Activated CD8-positive, alpha-beta memory T cell treated with anti-CD3 and anti-CD28 coated beads, Interleukin-2, amount 10 ng/mL, durations not matched to agents 7 days and 5 days (primary cell): ENCODE data around the gene PICALM. TPM values are rescaled to one million over a fixed set of nuclear protein-coding genes. Genes with fewer than 3 reads are reported as not detected.

ENCODE experiments used
- ATAC-seq: fragments of 150-1000 bp; cut with Tn5 transposase; one replicate; pipeline ENCODE4 v1.10.0; 2021; ENCODE audit warnings: moderate library complexity
- CTCF ChIA-PET: fragments of 350-600 bp; sonication (Branson Sonifier 250); formaldehyde crosslinking; loops from one replicate; lab custom pipeline; 2021; ENCODE audit warnings: antibody characterized with exemption; lab: Charles Lee
- DNase-seq: peaks from one replicate; pipeline ENCODE4 v3.0.0-alpha.2; 2020
- H3K27ac Mint-ChIP-seq: one replicate; pipeline ENCODE4 v1.8.0; 2021; ENCODE audit warnings: mild to moderate bottlenecking, mixed read lengths
- H3K27me3 Mint-ChIP-seq: one replicate; pipeline ENCODE4 v1.8.0; 2021; ENCODE audit warnings: mixed read lengths
- H3K36me3 Mint-ChIP-seq: one replicate; pipeline ENCODE4 v1.8.0; 2021; ENCODE audit warnings: mild to moderate bottlenecking, mixed read lengths
- H3K4me1 Mint-ChIP-seq: one replicate; pipeline ENCODE4 v1.8.0; 2021; ENCODE audit warnings: mixed read lengths
- H3K4me3 Mint-ChIP-seq: one replicate; pipeline ENCODE4 v1.8.0; 2021; ENCODE audit warnings: mild to moderate bottlenecking, moderate library complexity, mixed read lengths
- H3K9me3 Mint-ChIP-seq: one replicate; pipeline ENCODE4 v1.8.0; 2022; ENCODE audit warnings: low read depth, mixed read lengths
- total RNA-seq, 2 experiments: library from RNA; stranded (reverse); gene quantifications; one replicate each; pipeline ENCODE4 v1.2.3, GENCODE V29; 2021

The PICALM gene
- total RNA-seq, 2 experiments from 2014 or later = 123 to 166 TPM

GRCh38 chr11:86035164-86035563 is 33.7 kb downstream of the PICALM start:
- DNase-seq (no peak), ATAC-seq (peak; percentile 16)
- H3K9me3 Mint-ChIP-seq = no peaks in the 10 kb centered on the region
- CTCF ChIA-PET = no interaction called here
- H3K4me3 Mint-ChIP-seq = no peak overlapping the region
- H3K4me1 Mint-ChIP-seq = peaks cover 37% of the 10 kb centered on the region
- H3K36me3 Mint-ChIP-seq = peaks cover 32% of the 10 kb centered on the region
- H3K27me3 Mint-ChIP-seq = no peaks in the 10 kb centered on the region
- H3K27ac Mint-ChIP-seq = no peak overlapping the region

GRCh38 chr11:86034710-86035109 is 34.2 kb downstream of the PICALM start:
- H3K9me3 Mint-ChIP-seq = no peaks in the 10 kb centered on the region
- CTCF ChIA-PET = no interaction called here
- ATAC-seq = no peak
- H3K27ac Mint-ChIP-seq = no peak overlapping the region
- H3K27me3 Mint-ChIP-seq = no peaks in the 10 kb centered on the region
- no peak for DNase-seq
- peaks cover 32% of the 10 kb centered on the region for H3K36me3 Mint-ChIP-seq
- H3K4me1 Mint-ChIP-seq = peaks cover 35% of the 10 kb centered on the region
- no peak overlapping the region for H3K4me3 Mint-ChIP-seq

- peaks cover 28% of the 10 kb centered on the region for H3K4me1 Mint-ChIP-seq
- CTCF ChIA-PET = interaction anchor here (0.8 kb wide), 1 partner anchor 172 kb away, joined by 3 read pairs; no protein-coding TSS in a partner anchor
- peak; percentile 78 for ATAC-seq
- H3K27ac Mint-ChIP-seq = peak overlapping the region; percentile 68
- no peak for DNase-seq
- peaks cover 62% of the 10 kb centered on the region for H3K36me3 Mint-ChIP-seq
- H3K27me3 Mint-ChIP-seq = no peaks in the 10 kb centered on the region
- H3K4me3 Mint-ChIP-seq = peak overlapping the region; percentile 33
- H3K9me3 Mint-ChIP-seq = no peaks in the 10 kb centered on the region
These were observed 47.5 kb downstream of the PICALM start for GRCh38 chr11:86021377-86021776.

- Mint-ChIP-seq H3K36me3 (peaks cover 62% of the 10 kb centered on the region), H3K27ac (no peak overlapping the region), H3K27me3 (no peaks in the 10 kb centered on the region), H3K4me3 (no peak overlapping the region), H3K9me3 (no peaks in the 10 kb centered on the region), H3K4me1 (peaks cover 30% of the 10 kb centered on the region)
- DNase-seq (no peak), ATAC-seq (no peak)
- CTCF ChIA-PET = no interaction called here
These were observed 50.6 kb downstream of the PICALM start for GRCh38 chr11:86018249-86018648.

- Mint-ChIP-seq H3K36me3 (peaks cover 56% of the 10 kb centered on the region), H3K4me3 (no peak overlapping the region), H3K4me1 (peaks cover 20% of the 10 kb centered on the region), H3K9me3 (no peaks in the 10 kb centered on the region), H3K27me3 (no peaks in the 10 kb centered on the region), H3K27ac (no peak overlapping the region)
- CTCF ChIA-PET = interaction anchor here (0.7 to 1.4 kb wide), 3 partner anchors 11 to 180 kb away, joined by 3 to 5 read pairs (median 3); partner anchors contain the start of gene CCDC83
- DNase-seq = no peak
- no peak for ATAC-seq
These were observed 52.4 kb downstream of the PICALM start for GRCh38 chr11:86016451-86016850.

- no peak overlapping the region for H3K4me3 Mint-ChIP-seq
- no peaks in the 10 kb centered on the region for H3K9me3 Mint-ChIP-seq
- peaks cover 13% of the 10 kb centered on the region for H3K4me1 Mint-ChIP-seq
- no peak for ATAC-seq
- H3K36me3 Mint-ChIP-seq = peaks cover 52% of the 10 kb centered on the region
- CTCF ChIA-PET = interaction anchor here (0.8 to 1.4 kb wide), 2 partner anchors 12 to 161 kb away, joined by 3 to 5 read pairs; partner anchors contain the start of gene CCDC83
- H3K27ac Mint-ChIP-seq = no peak overlapping the region
- no peak for DNase-seq
- H3K27me3 Mint-ChIP-seq = no peaks in the 10 kb centered on the region
These were observed 53.2 kb downstream of the PICALM start for GRCh38 chr11:86015699-86016098.

- Mint-ChIP-seq H3K27me3 (no peaks in the 10 kb centered on the region), H3K4me3 (no peak overlapping the region), H3K36me3 (peaks cover 54% of the 10 kb centered on the region), H3K4me1 (peaks cover 13% of the 10 kb centered on the region), H3K9me3 (no peaks in the 10 kb centered on the region), H3K27ac (no peak overlapping the region)
- ATAC-seq (no peak), DNase-seq (no peak)
- CTCF ChIA-PET = interaction anchor here (0.6 kb wide), 1 partner anchor 39 kb away, joined by 4 read pairs; no protein-coding TSS in a partner anchor
These were observed 54.7 kb downstream of the PICALM start for GRCh38 chr11:86014221-86014620.

GRCh38 chr11:86013713-86014112 is 55.2 kb downstream of the PICALM start:
- DNase-seq (no peak), ATAC-seq (no peak)
- Mint-ChIP-seq H3K27ac (no peak overlapping the region), H3K9me3 (no peaks in the 10 kb centered on the region), H3K4me3 (no peak overlapping the region), H3K36me3 (peaks cover 54% of the 10 kb centered on the region), H3K27me3 (no peaks in the 10 kb centered on the region), H3K4me1 (peaks cover 13% of the 10 kb centered on the region)
- CTCF ChIA-PET = interaction anchor here (0.6 kb wide), 1 partner anchor 39 kb away, joined by 4 read pairs; no protein-coding TSS in a partner anchor

- no peak overlapping the region for H3K27ac Mint-ChIP-seq
- H3K4me3 Mint-ChIP-seq = no peak overlapping the region
- no peaks in the 10 kb centered on the region for H3K27me3 Mint-ChIP-seq
- peaks cover 20% of the 10 kb centered on the region for H3K4me1 Mint-ChIP-seq
- no peak for DNase-seq
- no peaks in the 10 kb centered on the region for H3K9me3 Mint-ChIP-seq
- CTCF ChIA-PET = interaction anchor here (0.9 kb wide), 1 partner anchor 12 kb away, joined by 4 read pairs; no protein-coding TSS in a partner anchor
- no peak for ATAC-seq
- H3K36me3 Mint-ChIP-seq = peaks cover 61% of the 10 kb centered on the region
These were observed 57.7 kb downstream of the PICALM start for GRCh38 chr11:86011175-86011574.

GRCh38 chr11:86003654-86004053 is 65.2 kb downstream of the PICALM start:
- no peak overlapping the region for H3K4me3 Mint-ChIP-seq
- H3K36me3 Mint-ChIP-seq = peaks cover 54% of the 10 kb centered on the region
- ATAC-seq (no peak), DNase-seq (no peak)
- H3K9me3 Mint-ChIP-seq = no peaks in the 10 kb centered on the region
- no peaks in the 10 kb centered on the region for H3K27me3 Mint-ChIP-seq
- CTCF ChIA-PET = no interaction called here
- H3K27ac Mint-ChIP-seq = no peak overlapping the region
- H3K4me1 Mint-ChIP-seq = peaks cover 14% of the 10 kb centered on the region

GRCh38 chr11:86002431-86002830 is 66.5 kb downstream of the PICALM start:
- CTCF ChIA-PET = no interaction called here
- Mint-ChIP-seq H3K4me1 (peaks cover 4% of the 10 kb centered on the region), H3K27me3 (no peaks in the 10 kb centered on the region), H3K36me3 (peaks cover 52% of the 10 kb centered on the region), H3K27ac (no peak overlapping the region), H3K9me3 (no peaks in the 10 kb centered on the region), H3K4me3 (no peak overlapping the region)
- ATAC-seq = no peak
- DNase-seq = no peak

- no peak for ATAC-seq
- Mint-ChIP-seq H3K4me1 (peaks cover 25% of the 10 kb centered on the region), H3K9me3 (no peaks in the 10 kb centered on the region), H3K36me3 (peaks cover 50% of the 10 kb centered on the region), H3K27ac (no peak overlapping the region), H3K27me3 (no peaks in the 10 kb centered on the region), H3K4me3 (no peak overlapping the region)
- DNase-seq = no peak
- CTCF ChIA-PET = no interaction called here
These were observed 77.4 kb downstream of the PICALM start for GRCh38 chr11:85991508-85991907.

GRCh38 chr11:85989746-85990145 is 79.1 kb downstream of the PICALM start:
- ATAC-seq (no peak), DNase-seq (no peak)
- H3K4me1 Mint-ChIP-seq = peaks cover 25% of the 10 kb centered on the region
- CTCF ChIA-PET = interaction anchor here (0.6 to 2.0 kb wide), 3 partner anchors 50 to 204 kb away, joined by 3 to 4 read pairs (median 4); no protein-coding TSS in a partner anchor
- H3K36me3 Mint-ChIP-seq = peaks cover 53% of the 10 kb centered on the region
- no peaks in the 10 kb centered on the region for H3K27me3 Mint-ChIP-seq
- H3K9me3 Mint-ChIP-seq = no peaks in the 10 kb centered on the region
- no peak overlapping the region for H3K4me3 Mint-ChIP-seq
- H3K27ac Mint-ChIP-seq = no peak overlapping the region

- peaks cover 25% of the 10 kb centered on the region for H3K4me1 Mint-ChIP-seq
- CTCF ChIA-PET = interaction anchor here (1.2 to 1.8 kb wide), 3 partner anchors 9 to 134 kb away, joined by 3 to 4 read pairs (median 4); partner anchors contain the start of gene CCDC83
- no peak for ATAC-seq
- no peak overlapping the region for H3K4me3 Mint-ChIP-seq
- H3K27ac Mint-ChIP-seq = no peak overlapping the region
- H3K27me3 Mint-ChIP-seq = no peaks in the 10 kb centered on the region
- peaks cover 54% of the 10 kb centered on the region for H3K36me3 Mint-ChIP-seq
- H3K9me3 Mint-ChIP-seq = no peaks in the 10 kb centered on the region
- DNase-seq = no peak
These were observed 80.1 kb downstream of the PICALM start for GRCh38 chr11:85988780-85989179.
